WTC11 (cell line): ENCODE measurements around the gene EMC6. TPM values are rescaled to one million over a fixed set of nuclear protein-coding genes. Genes with fewer than 3 reads are reported as not detected.

Experiments
- ATAC-seq: fragments of 200-7000 bp; cut with Tn5 transposase; 2 replicates; pipeline ENCODE4 v1.10.0; 2021; ENCODE audit warnings: mild to moderate bottlenecking, moderate library complexity
- CTCF ChIA-PET: fragments of 300-600 bp; sonication (Branson Sonifier 250); formaldehyde crosslinking; loops from one replicate; lab custom pipeline; 2021; ENCODE audit warnings: antibody characterized with exemption; lab: Charles Lee
- POLR2A ChIA-PET: fragments of 350-600 bp; sonication (Branson Sonifier 250); formaldehyde crosslinking; loops from one replicate; lab custom pipeline; 2021; ENCODE audit warnings: antibody characterized with exemption; lab: Charles Lee
- DNase-seq: peaks from one replicate; pipeline ENCODE4 v3.0.0; 2021; ENCODE audit warnings: low spot score
- H3K27ac Mint-ChIP-seq: 2 replicates; pipeline ENCODE4 v1.8.0; 2021; ENCODE audit warnings: mixed read lengths
- H3K27me3 Mint-ChIP-seq: 2 replicates; pipeline ENCODE4 v1.8.0; 2021; ENCODE audit warnings: low read depth, mild to moderate bottlenecking, moderate library complexity, mixed read lengths
- H3K36me3 Mint-ChIP-seq: 2 replicates; pipeline ENCODE4 v1.8.0; 2021; ENCODE audit warnings: mixed read lengths
- H3K4me1 Mint-ChIP-seq: 2 replicates; pipeline ENCODE4 v1.8.0; 2022; ENCODE audit warnings: mixed read lengths
- H3K4me3 Mint-ChIP-seq: 2 replicates; pipeline ENCODE4 v1.8.0; 2021; ENCODE audit warnings: mild to moderate bottlenecking, moderate library complexity, mixed read lengths
- H3K9me3 Mint-ChIP-seq: 2 replicates; pipeline ENCODE4 v1.8.0; 2021; ENCODE audit warnings: mixed read lengths
- ATF3 ChIP-seq: sonication (generic); formaldehyde crosslinking; conservative IDR thresholded peaks from 2 replicates; pipeline ENCODE4 v1.8.1; 2022; ENCODE audit warnings: mild to moderate bottlenecking, missing genetic modification reagents
- CBFB ChIP-seq: sonication (generic); formaldehyde crosslinking; IDR thresholded peaks from 2 replicates; pipeline ENCODE4 v1.8.1; 2022; ENCODE audit warnings: mild to moderate bottlenecking, low read depth, missing genetic modification reagents
- ELF4 ChIP-seq: sonication (generic); formaldehyde crosslinking; IDR thresholded peaks from 2 replicates; pipeline ENCODE4 v1.8.1; 2022; ENCODE audit warnings: low read depth, mild to moderate bottlenecking, moderate library complexity, missing genetic modification reagents
- FOXJ3 ChIP-seq: sonication (generic); formaldehyde crosslinking; IDR thresholded peaks from 2 replicates; pipeline ENCODE4 v1.9.0; 2021; ENCODE audit warnings: missing genetic modification reagents, mild to moderate bottlenecking, borderline replicate concordance
- IRF1 ChIP-seq: sonication (generic); formaldehyde crosslinking; IDR thresholded peaks from 2 replicates; pipeline ENCODE4 v1.8.0; 2023; ENCODE audit warnings: missing genetic modification reagents
- NR1H2 ChIP-seq: sonication (generic); formaldehyde crosslinking; IDR thresholded peaks from 2 replicates; pipeline ENCODE4 v1.9.0; 2021; ENCODE audit warnings: mild to moderate bottlenecking, moderate library complexity, missing genetic modification reagents
- NR3C1 ChIP-seq: sonication (generic); formaldehyde crosslinking; conservative IDR thresholded peaks from 2 replicates; pipeline ENCODE4 v1.8.1; 2023; ENCODE audit warnings: low read depth, mild to moderate bottlenecking, missing genetic modification reagents
- TEAD4 ChIP-seq: sonication (generic); formaldehyde crosslinking; IDR thresholded peaks from 2 replicates; pipeline ENCODE4 v1.8.0; 2022; ENCODE audit warnings: mild to moderate bottlenecking, missing genetic modification reagents
- ZNF281 ChIP-seq: sonication (generic); formaldehyde crosslinking; IDR thresholded peaks from 2 replicates; pipeline ENCODE4 v1.8.0; 2023; ENCODE audit warnings: mild to moderate bottlenecking, missing genetic modification reagents
- ZNF532 ChIP-seq: fragments of 250-450 bp; sonication (Bioruptor Pico); IDR thresholded peaks from 2 replicates; pipeline ENCODE4 v1.9.0; 2021; ENCODE audit warnings: mild to moderate bottlenecking, borderline replicate concordance
- total RNA-seq: library from RNA; stranded (reverse); gene quantifications from 3 replicates; pipeline ENCODE4 v1.2.3, GENCODE V29; 2021
- TF ChIP-seq, protein P1 (sequence below): sonication (generic); formaldehyde crosslinking; IDR thresholded peaks from 2 replicates; pipeline ENCODE4 v1.8.1; 2023; ENCODE audit warnings: mild to moderate bottlenecking, missing genetic modification reagents
- TF ChIP-seq, protein P2 (sequence below): sonication (generic); formaldehyde crosslinking; IDR thresholded peaks from 2 replicates; pipeline ENCODE4 v1.8.1; 2022; ENCODE audit warnings: low read depth, missing genetic modification reagents, borderline replicate concordance
- TF ChIP-seq, protein P3 (sequence below): fragments of 250-450 bp; sonication (Bioruptor Pico); IDR thresholded peaks from 2 replicates; pipeline ENCODE4 v2.1.2; 2022; ENCODE audit warnings: mild to moderate bottlenecking, moderate library complexity
- TF ChIP-seq, protein P4 (sequence below): fragments of 250-450 bp; sonication (Bioruptor Pico); IDR thresholded peaks from 2 replicates; pipeline ENCODE4 v1.9.0; 2021; ENCODE audit warnings: mild to moderate bottlenecking

Gene EMC6
- total RNA-seq, 1 experiment from 2014 or later = 86.0 TPM

- TF ChIP-seq ZNF532 (CRISPR knock-in tag) (no peak), NR3C1 (CRISPR knock-in tag) (no peak), NR1H2 (no peak)
These were observed 23.7 kb downstream of the EMC6 start (continued) for GRCh38 chr17:3692346-3692745.

DNA sequence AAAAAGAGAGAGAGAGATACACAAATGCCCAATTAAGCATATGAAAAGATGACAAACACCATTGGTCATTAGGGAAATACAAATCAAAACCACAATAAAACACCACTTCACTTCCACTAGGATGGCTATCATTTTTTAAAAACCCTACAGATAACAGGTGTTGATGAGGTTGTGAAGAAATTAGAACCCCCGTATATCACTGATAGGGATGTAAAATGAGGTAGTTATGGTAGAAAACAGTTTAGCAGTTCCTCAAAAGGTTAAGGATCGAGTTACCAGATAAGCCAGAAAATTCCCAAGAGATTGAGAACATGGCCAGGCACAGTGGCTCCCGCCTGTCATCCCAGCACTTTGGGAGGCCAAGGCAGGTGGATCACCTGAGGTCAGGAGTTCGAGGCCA lies 24.5 kb downstream of the EMC6 start:
- H3K4me1 Mint-ChIP-seq = peaks cover 14% of the 10 kb centered on the region
- ATAC-seq (no peak), DNase-seq (no peak)
- ChIA-PET CTCF (no interaction called here), POLR2A (no interaction called here)
- peaks cover 31% of the 10 kb centered on the region for H3K27me3 Mint-ChIP-seq
- no peak overlapping the region for H3K27ac Mint-ChIP-seq
- H3K4me3 Mint-ChIP-seq = no peak overlapping the region
- H3K36me3 Mint-ChIP-seq = no peaks in the 10 kb centered on the region
- H3K9me3 Mint-ChIP-seq = 0 out of 2 replicates have a peak, but pooled peaks cover 4% of the 10 kb centered on the region
- TF ChIP-seq, protein P1, sequence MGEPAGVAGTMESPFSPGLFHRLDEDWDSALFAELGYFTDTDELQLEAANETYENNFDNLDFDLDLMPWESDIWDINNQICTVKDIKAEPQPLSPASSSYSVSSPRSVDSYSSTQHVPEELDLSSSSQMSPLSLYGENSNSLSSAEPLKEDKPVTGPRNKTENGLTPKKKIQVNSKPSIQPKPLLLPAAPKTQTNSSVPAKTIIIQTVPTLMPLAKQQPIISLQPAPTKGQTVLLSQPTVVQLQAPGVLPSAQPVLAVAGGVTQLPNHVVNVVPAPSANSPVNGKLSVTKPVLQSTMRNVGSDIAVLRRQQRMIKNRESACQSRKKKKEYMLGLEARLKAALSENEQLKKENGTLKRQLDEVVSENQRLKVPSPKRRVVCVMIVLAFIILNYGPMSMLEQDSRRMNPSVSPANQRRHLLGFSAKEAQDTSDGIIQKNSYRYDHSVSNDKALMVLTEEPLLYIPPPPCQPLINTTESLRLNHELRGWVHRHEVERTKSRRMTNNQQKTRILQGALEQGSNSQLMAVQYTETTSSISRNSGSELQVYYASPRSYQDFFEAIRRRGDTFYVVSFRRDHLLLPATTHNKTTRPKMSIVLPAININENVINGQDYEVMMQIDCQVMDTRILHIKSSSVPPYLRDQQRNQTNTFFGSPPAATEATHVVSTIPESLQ (CRISPR knock-in tag) = no peak
- TF ChIP-seq, protein P2, sequence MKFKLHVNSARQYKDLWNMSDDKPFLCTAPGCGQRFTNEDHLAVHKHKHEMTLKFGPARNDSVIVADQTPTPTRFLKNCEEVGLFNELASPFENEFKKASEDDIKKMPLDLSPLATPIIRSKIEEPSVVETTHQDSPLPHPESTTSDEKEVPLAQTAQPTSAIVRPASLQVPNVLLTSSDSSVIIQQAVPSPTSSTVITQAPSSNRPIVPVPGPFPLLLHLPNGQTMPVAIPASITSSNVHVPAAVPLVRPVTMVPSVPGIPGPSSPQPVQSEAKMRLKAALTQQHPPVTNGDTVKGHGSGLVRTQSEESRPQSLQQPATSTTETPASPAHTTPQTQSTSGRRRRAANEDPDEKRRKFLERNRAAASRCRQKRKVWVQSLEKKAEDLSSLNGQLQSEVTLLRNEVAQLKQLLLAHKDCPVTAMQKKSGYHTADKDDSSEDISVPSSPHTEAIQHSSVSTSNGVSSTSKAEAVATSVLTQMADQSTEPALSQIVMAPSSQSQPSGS (CRISPR knock-in tag) = no peak
- no peak for TF ChIP-seq TEAD4 (CRISPR knock-in tag)
- no peak for TF ChIP-seq IRF1 (CRISPR knock-in tag)
- no peak for TF ChIP-seq ZNF532 (CRISPR knock-in tag)
- TF ChIP-seq ZNF281 (CRISPR knock-in tag) = no peak
- no peak for TF ChIP-seq CBFB (CRISPR knock-in tag)
- TF ChIP-seq, protein P3, sequence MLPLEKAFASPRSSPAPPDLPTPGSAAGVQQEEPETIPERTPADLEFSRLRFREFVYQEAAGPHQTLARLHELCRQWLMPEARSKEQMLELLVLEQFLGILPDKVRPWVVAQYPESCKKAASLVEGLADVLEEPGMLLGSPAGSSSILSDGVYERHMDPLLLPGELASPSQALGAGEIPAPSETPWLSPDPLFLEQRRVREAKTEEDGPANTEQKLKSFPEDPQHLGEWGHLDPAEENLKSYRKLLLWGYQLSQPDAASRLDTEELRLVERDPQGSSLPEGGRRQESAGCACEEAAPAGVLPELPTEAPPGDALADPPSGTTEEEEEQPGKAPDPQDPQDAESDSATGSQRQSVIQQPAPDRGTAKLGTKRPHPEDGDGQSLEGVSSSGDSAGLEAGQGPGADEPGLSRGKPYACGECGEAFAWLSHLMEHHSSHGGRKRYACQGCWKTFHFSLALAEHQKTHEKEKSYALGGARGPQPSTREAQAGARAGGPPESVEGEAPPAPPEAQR (CRISPR knock-in tag) = no peak
- TF ChIP-seq FOXJ3 (CRISPR knock-in tag) = no peak
- TF ChIP-seq, protein P4, sequence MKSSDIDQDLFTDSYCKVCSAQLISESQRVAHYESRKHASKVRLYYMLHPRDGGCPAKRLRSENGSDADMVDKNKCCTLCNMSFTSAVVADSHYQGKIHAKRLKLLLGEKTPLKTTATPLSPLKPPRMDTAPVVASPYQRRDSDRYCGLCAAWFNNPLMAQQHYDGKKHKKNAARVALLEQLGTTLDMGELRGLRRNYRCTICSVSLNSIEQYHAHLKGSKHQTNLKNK (CRISPR knock-in tag) = no peak
- no peak for TF ChIP-seq ELF4 (CRISPR knock-in tag)
- no peak for TF ChIP-seq ATF3 (CRISPR knock-in tag)
- TF ChIP-seq NR3C1 (CRISPR knock-in tag) = no peak
